Measurements from ENCODE around the gene KLHL1. TPM values are rescaled to one million over a fixed set of nuclear protein-coding genes. Genes with fewer than 3 reads are reported as not detected.

The KLHL1 gene
- total RNA-seq, 1 experiment from 2014 or later, result not detected

GRCh38 chr13:69980799-69981198 is 127.5 kb downstream of the KLHL1 start:
- ChIA-PET RAD21 (ENCODE audit: low non-redundant PET in 1 of 2, low total read pairs in 2 of 2, uncharacterized antibody in 2 of 2, unreplicated experiment in 2 of 2) (no interaction called here), POLR2A (no interaction called here), CTCF (no interaction called here)
- no peaks in the 10 kb centered on the region for H3K36me3 ChIP-seq (ENCODE audit: control insufficient read depth in 1 of 2, insufficient read depth in 2 of 2, low read length in 2 of 2)
- ATAC-seq (no peak), DNase-seq (ENCODE audit: low read depth, low spot score) (no peak)
- no TSS peak for BruUV-seq (replicated peaks)
- H3K27ac ChIP-seq (ENCODE audit: low read depth, low read length), result no peak overlapping the region
- no peaks in the 10 kb centered on the region for H3K4me1 ChIP-seq (ENCODE audit: control insufficient read depth in 1 of 2, insufficient read depth in 2 of 2, low read length in 2 of 2)
- no peak overlapping the region for H3K9ac ChIP-seq (ENCODE audit: low read length)
- H2AFZ ChIP-seq (ENCODE audit: low read depth, low read length, poor library complexity, severe bottlenecking), result no peak overlapping the region
- TF ChIP-seq FOSL1 (IDR thresholded peaks at IDR 0.05; ENCODE audit: low read depth) (no peak), YY1 (IDR thresholded peaks at IDR 0.05; ENCODE audit: extremely low read depth, insufficient replicate concordance, low read depth, low read length) (no peak), SP1 (IDR thresholded peaks at IDR 0.05; ENCODE audit: low read depth) (no peak), POLR2A (IDR thresholded peaks at IDR 0.05; ENCODE audit: borderline replicate concordance, extremely low read depth, insufficient read depth, insufficient read length) (no peak), MAX (IDR thresholded peaks at IDR 0.05) (no peak), SRF (IDR thresholded peaks at IDR 0.05; ENCODE audit: low read depth) (no peak), ATF3 (IDR thresholded peaks at IDR 0.05) (no peak), CEBPB (IDR thresholded peaks at IDR 0.05; ENCODE audit: low read depth) (no peak), ZFX (IDR thresholded peaks at IDR 0.05) (no peak), TCF7L2 (IDR thresholded peaks at IDR 0.05; ENCODE audit: borderline replicate concordance, extremely low read depth, insufficient read depth, insufficient read length) (no peak)
- TF ChIP-seq, protein P1, sequence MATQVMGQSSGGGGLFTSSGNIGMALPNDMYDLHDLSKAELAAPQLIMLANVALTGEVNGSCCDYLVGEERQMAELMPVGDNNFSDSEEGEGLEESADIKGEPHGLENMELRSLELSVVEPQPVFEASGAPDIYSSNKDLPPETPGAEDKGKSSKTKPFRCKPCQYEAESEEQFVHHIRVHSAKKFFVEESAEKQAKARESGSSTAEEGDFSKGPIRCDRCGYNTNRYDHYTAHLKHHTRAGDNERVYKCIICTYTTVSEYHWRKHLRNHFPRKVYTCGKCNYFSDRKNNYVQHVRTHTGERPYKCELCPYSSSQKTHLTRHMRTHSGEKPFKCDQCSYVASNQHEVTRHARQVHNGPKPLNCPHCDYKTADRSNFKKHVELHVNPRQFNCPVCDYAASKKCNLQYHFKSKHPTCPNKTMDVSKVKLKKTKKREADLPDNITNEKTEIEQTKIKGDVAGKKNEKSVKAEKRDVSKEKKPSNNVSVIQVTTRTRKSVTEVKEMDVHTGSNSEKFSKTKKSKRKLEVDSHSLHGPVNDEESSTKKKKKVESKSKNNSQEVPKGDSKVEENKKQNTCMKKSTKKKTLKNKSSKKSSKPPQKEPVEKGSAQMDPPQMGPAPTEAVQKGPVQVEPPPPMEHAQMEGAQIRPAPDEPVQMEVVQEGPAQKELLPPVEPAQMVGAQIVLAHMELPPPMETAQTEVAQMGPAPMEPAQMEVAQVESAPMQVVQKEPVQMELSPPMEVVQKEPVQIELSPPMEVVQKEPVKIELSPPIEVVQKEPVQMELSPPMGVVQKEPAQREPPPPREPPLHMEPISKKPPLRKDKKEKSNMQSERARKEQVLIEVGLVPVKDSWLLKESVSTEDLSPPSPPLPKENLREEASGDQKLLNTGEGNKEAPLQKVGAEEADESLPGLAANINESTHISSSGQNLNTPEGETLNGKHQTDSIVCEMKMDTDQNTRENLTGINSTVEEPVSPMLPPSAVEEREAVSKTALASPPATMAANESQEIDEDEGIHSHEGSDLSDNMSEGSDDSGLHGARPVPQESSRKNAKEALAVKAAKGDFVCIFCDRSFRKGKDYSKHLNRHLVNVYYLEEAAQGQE (IDR thresholded peaks at IDR 0.05; ENCODE audit: low read depth), result no peak
- TF ChIP-seq, protein P2, sequence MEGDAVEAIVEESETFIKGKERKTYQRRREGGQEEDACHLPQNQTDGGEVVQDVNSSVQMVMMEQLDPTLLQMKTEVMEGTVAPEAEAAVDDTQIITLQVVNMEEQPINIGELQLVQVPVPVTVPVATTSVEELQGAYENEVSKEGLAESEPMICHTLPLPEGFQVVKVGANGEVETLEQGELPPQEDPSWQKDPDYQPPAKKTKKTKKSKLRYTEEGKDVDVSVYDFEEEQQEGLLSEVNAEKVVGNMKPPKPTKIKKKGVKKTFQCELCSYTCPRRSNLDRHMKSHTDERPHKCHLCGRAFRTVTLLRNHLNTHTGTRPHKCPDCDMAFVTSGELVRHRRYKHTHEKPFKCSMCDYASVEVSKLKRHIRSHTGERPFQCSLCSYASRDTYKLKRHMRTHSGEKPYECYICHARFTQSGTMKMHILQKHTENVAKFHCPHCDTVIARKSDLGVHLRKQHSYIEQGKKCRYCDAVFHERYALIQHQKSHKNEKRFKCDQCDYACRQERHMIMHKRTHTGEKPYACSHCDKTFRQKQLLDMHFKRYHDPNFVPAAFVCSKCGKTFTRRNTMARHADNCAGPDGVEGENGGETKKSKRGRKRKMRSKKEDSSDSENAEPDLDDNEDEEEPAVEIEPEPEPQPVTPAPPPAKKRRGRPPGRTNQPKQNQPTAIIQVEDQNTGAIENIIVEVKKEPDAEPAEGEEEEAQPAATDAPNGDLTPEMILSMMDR (IDR thresholded peaks at IDR 0.05 in 2 of 3, conservative IDR thresholded peaks at IDR 0.05 in 1 of 3; ENCODE audit: borderline replicate concordance in 1 of 3, insufficient read depth in 1 of 3, low read depth in 2 of 3, low read length in 2 of 3), result no peak
- no peak overlapping the region for H3K4me2 ChIP-seq (ENCODE audit: low read length)
- no peaks in the 10 kb centered on the region for H4K20me1 ChIP-seq (ENCODE audit: insufficient read depth)
- intact Hi-C loops (cut with micrococcal nuclease), result no loop called here
- H3K9me3 ChIP-seq (ENCODE audit: control insufficient read depth in 1 of 2, insufficient read depth in 1 of 2, low read depth in 1 of 2, low read length in 2 of 2), result no peaks in the 10 kb centered on the region; a peak in 1 of 4 replicates
- no peak overlapping the region for H3K4me3 ChIP-seq (replicated peaks in 1 of 2; ENCODE audit: low read depth in 1 of 2, low read length in 2 of 2)
- no peaks in the 10 kb centered on the region for H3K79me2 ChIP-seq (ENCODE audit: insufficient read depth, low read length)
- H3K9me2 ChIP-seq (ENCODE audit: insufficient read depth), result no peaks in the 10 kb centered on the region
- H3K27me3 ChIP-seq (ENCODE audit: insufficient read depth, low read length), result no peaks in the 10 kb centered on the region

Data from HCT116 (cell line).